Heart left ventricle (tissue), 13 donors: ENCODE results near the gene SESN1.

Experiments
- CTCF ChIP-seq, 12 donors: fragments of 200-600 bp; sonication (generic) in 4 of 12; IDR thresholded peaks; one replicate each; pipeline versions ENCODE4 v1.5.0 to v1.8.0; 2018 to 2022; ENCODE audit warnings: antibody characterized with exemption in 12 of 12, mild to moderate bottlenecking in 5 of 12
- POLR2A ChIP-seq, 2 donors: fragments of 450-650 bp; IDR thresholded peaks; one replicate each; pipeline ENCODE4 v1.6.1; 2017; ENCODE audit warnings: antibody characterized with exemption in 2 of 2, mild to moderate bottlenecking in 2 of 2, moderate library complexity in 2 of 2
- donor health status: ischemic (EF 13 %, LVEDD 7.1; RV severe dilation, severe dysfunction).
- donor health status: DM: no; HTN: yes; CAD: no.
- donor health status: DM: no; HTN: no; CAD: no.
- donor health status: ischemic (EF 25% LVEDD 6.9; RV normal size, moderate dysfunction).
- donor health status: ischemic (EF 25% LVEDD 5.7; RV mildly dilated, moderate dysfunction).
- donor health status: ischemic (EF 35%, LVEDD 5.7; RV mildly dilated, moderate dysfunction).
- donor health status: nonischemic (EF 11% LVEDD 7.7; RV severe dilation, severe dysfunction).
- donor health status: DM: yes; HTN: yes; CAD: no.
- donor health status: PGD.
- donor health status: ischemic (EF 29% LVEDD 5.4; RV normal size, mild dysfunction).
- donor health status: nonischemic (EF 23%, LVEDD 6.1; RV moderate dilation, normal function).

GRCh38 chr6:109021870-109022269 lies 72.8 kb downstream of the SESN1 start:
- TF ChIP-seq CTCF (IDR thresholded peaks at IDR 0.05): no peak
- no peak for TF ChIP-seq POLR2A (IDR thresholded peaks at IDR 0.05)
